Activated CD8-positive, alpha-beta memory T cell treated with anti-CD3 and anti-CD28 coated beads, Interleukin-2, amount 50 U/mL, for 4 hours (primary cell): ENCODE results near the gene GFPT1.
"Not testable (repeated sequence)": the region's sequence is repeated elsewhere in the genome, so short reads cannot be mapped to it uniquely, and the experiment has no call there.

Source experiments
- DNase-seq: peaks from one replicate; pipeline ENCODE4 v3.0.0-alpha.2; 2020

GFPT1 gene

GRCh38 chr2:69386789-69387734 is at the start of gene GFPT1:
Gene GFPT1, minus strand, starts transcription at chr2:69387227. Its CDS starts 156 bp downstream, at chr2:69387071.
- DNase-seq: peak; percentile 94

GRCh38 chr2:69436596-69436937 is 49.5 kb upstream of the GFPT1 start:
- DNase-seq: no peak

GRCh38 chr2:69434753-69435152 is 47.7 kb upstream of the GFPT1 start:
- DNase-seq: no peak

- DNase-seq: no peak
Observed at GRCh38 chr2:69429491-69430183, 42.6 kb upstream of the GFPT1 start.

GRCh38 chr2:69428981-69429380 is 42.0 kb upstream of the GFPT1 start:
- DNase-seq: no peak

- DNase-seq: no peak
Observed at GRCh38 chr2:69424419-69424818, 37.4 kb upstream of the GFPT1 start.

GRCh38 chr2:69422198-69422597 is 35.2 kb upstream of the GFPT1 start:
- DNase-seq: no peak

- not testable (repeated sequence) for DNase-seq
Observed at GRCh38 chr2:69419111-69419510, 32.1 kb upstream of the GFPT1 start.

GRCh38 chr2:69416147-69416546 is 29.1 kb upstream of the GFPT1 start:
- DNase-seq: no peak

- no peak for DNase-seq
Observed at GRCh38 chr2:69411120-69411519, 24.1 kb upstream of the GFPT1 start.

GRCh38 chr2:69405306-69405705 is 18.3 kb upstream of the GFPT1 start:
- DNase-seq: no peak

- no peak for DNase-seq
Observed at GRCh38 chr2:69400121-69400520, 13.1 kb upstream of the GFPT1 start.

- no peak for DNase-seq
Observed at GRCh38 chr2:69397234-69397633, 10.2 kb upstream of the GFPT1 start.

GRCh38 chr2:69395866-69396265 is 8.8 kb upstream of the GFPT1 start:
- DNase-seq: no peak

GRCh38 chr2:69393963-69394362 is 6.9 kb upstream of the GFPT1 start:
- no peak for DNase-seq

GRCh38 chr2:69390471-69390870 is 3.4 kb upstream of the GFPT1 start:
- no peak for DNase-seq

GRCh38 chr2:69390001-69390400 is 3.0 kb upstream of the GFPT1 start:
- DNase-seq: no peak

GRCh38 chr2:69389271-69389670 is 2.2 kb upstream of the GFPT1 start:
- no peak for DNase-seq

- DNase-seq: no peak
Observed at GRCh38 chr2:69387770-69388481, 899 bp upstream of the GFPT1 start.

GRCh38 chr2:69386360-69386759 is 667 bp downstream of the GFPT1 start:
- no peak for DNase-seq

GRCh38 chr2:69385443-69386151 is 1.4 kb downstream of the GFPT1 start:
- DNase-seq: no peak

GRCh38 chr2:69384618-69385081 is 2.4 kb downstream of the GFPT1 start:
- no peak for DNase-seq
